Mesenchymal stem cell (in vitro differentiated cells and primary cell): ENCODE results near the gene FETUB.

Experiments
- DNase-seq: peaks from one replicate; pipeline ENCODE4 v3.0.0-alpha.2; 2013
- H2AFZ ChIP-seq: one replicate; pipeline ENCODE4 v1.6.1; 2013; ENCODE audit warnings: low read depth, mild to moderate bottlenecking, control low read depth, inconsistent platforms, low read length, moderate library complexity
- H2AK5ac ChIP-seq: 2 replicates; pipeline ENCODE4 v1.6.1; 2013; ENCODE audit warnings: low read length, moderate library complexity, mild to moderate bottlenecking, inconsistent platforms; ENCODE audit not compliant: severe bottlenecking
- H2BK120ac ChIP-seq: one replicate; pipeline ENCODE4 v1.6.1; 2013; ENCODE audit warnings: low read depth, mild to moderate bottlenecking, inconsistent platforms, low read length, moderate library complexity
- H2BK12ac ChIP-seq, 2 experiments: one replicate each; pipeline ENCODE4 v1.6.1; 2013; ENCODE audit warnings: inconsistent platforms in 2 of 2, low read length in 2 of 2, mild to moderate bottlenecking in 2 of 2, moderate library complexity in 2 of 2, control low read depth in 1 of 2
- H2BK15ac ChIP-seq: one replicate; pipeline ENCODE4 v1.6.1; 2013; ENCODE audit warnings: mild to moderate bottlenecking, low read depth, inconsistent platforms; ENCODE audit not compliant: poor library complexity, severe bottlenecking
- H2BK5ac ChIP-seq: 2 replicates; pipeline ENCODE4 v1.6.1; 2013; ENCODE audit warnings: low read depth, mild to moderate bottlenecking, low read length, control low read depth, inconsistent platforms; ENCODE audit not compliant: poor library complexity, severe bottlenecking
- H3K14ac ChIP-seq, 2 experiments: one replicate each; pipeline ENCODE4 v1.6.1; 2013; ENCODE audit warnings: inconsistent platforms in 2 of 2, low read length in 2 of 2, control low read depth in 1 of 2, mild to moderate bottlenecking in 1 of 2, moderate library complexity in 1 of 2
- H3K18ac ChIP-seq, 2 experiments: one replicate each; pipeline ENCODE4 v1.6.1; 2013; ENCODE audit warnings: inconsistent platforms in 2 of 2, low read length in 2 of 2, control low read depth in 1 of 2, low read depth in 1 of 2, mild to moderate bottlenecking in 1 of 2
- H3K23ac ChIP-seq, 2 experiments: one replicate each; pipeline ENCODE4 v1.6.1; 2013; ENCODE audit warnings: inconsistent platforms in 2 of 2, low read length in 2 of 2, mild to moderate bottlenecking in 2 of 2, moderate library complexity in 2 of 2, control low read depth in 1 of 2
- H3K27ac ChIP-seq: 2 replicates; pipeline ENCODE4 v1.5.1; 2013; ENCODE audit warnings: mild to moderate bottlenecking, moderate library complexity, low read length, control low read depth, inconsistent platforms; ENCODE audit not compliant: poor library complexity, severe bottlenecking
- H3K27me3 ChIP-seq, 2 experiments: 2 replicates each; pipeline versions ENCODE4 v1.6.1 to v1.7.0; 2013; ENCODE audit warnings: low read length in 2 of 2, mild to moderate bottlenecking in 2 of 2, moderate library complexity in 2 of 2, control low read depth in 1 of 2, inconsistent platforms in 1 of 2; ENCODE audit not compliant: control insufficient read depth in 1 of 2, insufficient read depth in 1 of 2
- H3K36me3 ChIP-seq, 2 experiments: 2 replicates each; pipeline versions ENCODE4 v1.6.1 to v1.7.0; 2013; ENCODE audit warnings: low read length in 2 of 2, control low read depth in 1 of 2, inconsistent platforms in 1 of 2, low read depth in 1 of 2, mild to moderate bottlenecking in 1 of 2; ENCODE audit not compliant: insufficient read depth in 2 of 2, control insufficient read depth in 1 of 2
- H3K4ac ChIP-seq, 2 experiments: one replicate each; pipeline ENCODE4 v1.6.1; 2013; ENCODE audit warnings: inconsistent platforms in 2 of 2, low read length in 2 of 2, mild to moderate bottlenecking in 2 of 2, moderate library complexity in 2 of 2, control low read depth in 1 of 2, low read depth in 1 of 2
- H3K4me1 ChIP-seq: 2 replicates; pipeline ENCODE4 v1.6.1; 2013; ENCODE audit warnings: low read depth, low read length, control low read depth; ENCODE audit not compliant: control insufficient read depth, insufficient read depth
- H3K4me2 ChIP-seq: 2 replicates; pipeline ENCODE4 v1.6.1; 2013; ENCODE audit warnings: low read length, mild to moderate bottlenecking, inconsistent platforms; ENCODE audit not compliant: poor library complexity, severe bottlenecking
- H3K4me3 ChIP-seq, 2 experiments: 2 replicates each; pipeline versions ENCODE4 v1.5.1 to v1.7.0; 2013; ENCODE audit warnings: low read length in 2 of 2, mild to moderate bottlenecking in 2 of 2, control low read depth in 1 of 2, low read depth in 1 of 2; ENCODE audit not compliant: insufficient read depth in 1 of 2
- H3K79me1 ChIP-seq: replicated peaks from 2 replicates; pipeline ENCODE4 v1.6.1; 2013; ENCODE audit warnings: mild to moderate bottlenecking, control low read depth, low read length, inconsistent platforms; ENCODE audit not compliant: poor library complexity, severe bottlenecking
- H3K9ac ChIP-seq: 2 replicates; pipeline ENCODE4 v1.7.0; 2013; ENCODE audit warnings: mild to moderate bottlenecking, low read length, moderate library complexity
- H3K9me3 ChIP-seq: 2 replicates; pipeline ENCODE4 v1.7.0; 2013; ENCODE audit warnings: mild to moderate bottlenecking, low read length; ENCODE audit not compliant: control insufficient read depth
- H4K8ac ChIP-seq: one replicate; pipeline ENCODE4 v1.6.1; 2013; ENCODE audit warnings: inconsistent platforms, mild to moderate bottlenecking, low read length, moderate library complexity
- H4K91ac ChIP-seq: one replicate; pipeline ENCODE4 v1.6.1; 2013; ENCODE audit warnings: mild to moderate bottlenecking, low read length, inconsistent platforms
- WGBS: methylation state at CpG from one replicate; pipeline ENCODE4 v1.1.7; 2013; ENCODE audit warnings: mixed read lengths; 5-methylcytosine and 5-hydroxymethylcytosine counted together

FETUB gene

GRCh38 chr3:186678604-186679003 is 38.4 kb downstream of the FETUB start:
- no peak overlapping the region for H3K9ac ChIP-seq
- H2BK5ac ChIP-seq: no peak overlapping the region
- H3K4me3 ChIP-seq: no peak overlapping the region
- H3K27me3 ChIP-seq: peaks cover 46 to 65% of the 10 kb centered on the region in 2 experiments
- H3K4me2 ChIP-seq: no peak overlapping the region
- H2AK5ac ChIP-seq: no peak overlapping the region
- H3K9me3 ChIP-seq: no peaks in the 10 kb centered on the region
- H2BK120ac ChIP-seq: no peak overlapping the region
- no peak overlapping the region for H2AFZ ChIP-seq
- H4K8ac ChIP-seq: no peak overlapping the region
- no peak overlapping the region for H4K91ac ChIP-seq
- no peaks in the 10 kb centered on the region for H3K4me1 ChIP-seq
- H3K79me1 ChIP-seq: no peaks in the 10 kb centered on the region
- H3K23ac ChIP-seq: no peak overlapping the region
- H3K27ac ChIP-seq: no peak overlapping the region
- no peak overlapping the region for H3K4ac ChIP-seq
- DNase-seq: no peak
- no peak overlapping the region for H2BK15ac ChIP-seq
- no peak overlapping the region for H3K18ac ChIP-seq
- no peak overlapping the region for H2BK12ac ChIP-seq
- H3K36me3 ChIP-seq: no peaks in the 10 kb centered on the region
- H3K14ac ChIP-seq: no peak overlapping the region

- WGBS: no CpG with 5 or more reads among the region's 1 CpG
- Histone ChIP-seq H3K9me3 (no peaks in the 10 kb centered on the region), H2BK15ac (no peak overlapping the region), H3K14ac (no peak overlapping the region), H2AFZ (no peak overlapping the region), H2BK12ac (no peak overlapping the region), H3K18ac (no peak overlapping the region), H3K4me1 (no peaks in the 10 kb centered on the region), H3K79me1 (no peaks in the 10 kb centered on the region), H4K91ac (no peak overlapping the region), H3K4ac (no peak overlapping the region), H3K23ac (no peak overlapping the region), H2BK5ac (no peak overlapping the region), H4K8ac (no peak overlapping the region), H3K9ac (no peak overlapping the region), H3K36me3 (no peaks in the 10 kb centered on the region), H2AK5ac (no peak overlapping the region), H3K4me2 (no peak overlapping the region), H3K27ac (no peak overlapping the region), H3K4me3 (no peak overlapping the region), H3K27me3 (peaks cover 46 to 63% of the 10 kb centered on the region in 2 experiments), H2BK120ac (no peak overlapping the region)
- DNase-seq: no peak
These were observed 39.0 kb downstream of the FETUB start for GRCh38 chr3:186679151-186679550.

- no peak overlapping the region for H2AK5ac ChIP-seq
- no peak overlapping the region for H3K27ac ChIP-seq
- no peak overlapping the region for H2BK120ac ChIP-seq
- H3K36me3 ChIP-seq: no peaks in the 10 kb centered on the region
- no peak overlapping the region for H4K91ac ChIP-seq
- H3K9me3 ChIP-seq: peaks cover 3% of the 10 kb centered on the region
- 85% methylated on average over 1 of the region's 1 CpG for WGBS
- no peaks in the 10 kb centered on the region for H3K4me1 ChIP-seq
- DNase-seq: no peak
- no peak overlapping the region for H3K14ac ChIP-seq
- no peak overlapping the region for H3K23ac ChIP-seq
- H3K79me1 ChIP-seq: no peaks in the 10 kb centered on the region
- no peak overlapping the region for H3K18ac ChIP-seq
- H2AFZ ChIP-seq: no peak overlapping the region
- H2BK12ac ChIP-seq: no peak overlapping the region
- no peak overlapping the region for H3K9ac ChIP-seq
- H2BK15ac ChIP-seq: no peak overlapping the region
- no peak overlapping the region for H4K8ac ChIP-seq
- no peak overlapping the region for H3K4me2 ChIP-seq
- H3K27me3 ChIP-seq: peaks cover 40 to 52% of the 10 kb centered on the region in 2 experiments
- no peak overlapping the region for H3K4me3 ChIP-seq
- no peak overlapping the region for H3K4ac ChIP-seq
- no peak overlapping the region for H2BK5ac ChIP-seq
These were observed 40.7 kb downstream of the FETUB start for GRCh38 chr3:186680869-186681268.

- H3K4me3 ChIP-seq: no peak overlapping the region
- H3K27ac ChIP-seq: no peak overlapping the region
- no peak overlapping the region for H2BK15ac ChIP-seq
- no peak overlapping the region for H2AK5ac ChIP-seq
- H2AFZ ChIP-seq: no peak overlapping the region
- no peak overlapping the region for H4K91ac ChIP-seq
- H3K9me3 ChIP-seq: peaks cover 7% of the 10 kb centered on the region
- DNase-seq: no peak
- no peaks in the 10 kb centered on the region for H3K4me1 ChIP-seq
- no peak overlapping the region for H3K4ac ChIP-seq
- H3K18ac ChIP-seq: no peak overlapping the region
- no peak overlapping the region for H2BK12ac ChIP-seq
- H3K27me3 ChIP-seq: peaks cover 35 to 47% of the 10 kb centered on the region in 2 experiments
- no peak overlapping the region for H2BK120ac ChIP-seq
- no peak overlapping the region for H4K8ac ChIP-seq
- H3K9ac ChIP-seq: no peak overlapping the region
- WGBS: 58% methylated on average over 3 of the region's 3 CpGs
- no peak overlapping the region for H3K4me2 ChIP-seq
- no peak overlapping the region for H3K14ac ChIP-seq
- H3K36me3 ChIP-seq: no peaks in the 10 kb centered on the region
- H3K79me1 ChIP-seq: no peaks in the 10 kb centered on the region
- no peak overlapping the region for H2BK5ac ChIP-seq
- H3K23ac ChIP-seq: no peak overlapping the region
These were observed 42.6 kb downstream of the FETUB start for GRCh38 chr3:186682812-186683211.
